IPS DF 19.7 (cell line): ENCODE data around the gene CACNB2.

ENCODE experiments used
- DNase-seq: peaks from one replicate; pipeline ENCODE4 v3.0.0-alpha.2; 2013; ENCODE audit warnings: low read depth, low spot score

CACNB2 gene

GRCh38 chr10:18290651-18291313 is 150.6 kb downstream of the CACNB2 start:
- DNase-seq, result no peak

GRCh38 chr10:18293536-18294510 is 153.6 kb downstream of the CACNB2 start:
- no peak for DNase-seq

- DNase-seq, result no peak
Measured at GRCh38 chr10:18294633-18295032, 154.4 kb downstream of the CACNB2 start.

GRCh38 chr10:18297659-18298058 is 157.4 kb downstream of the CACNB2 start:
- no peak for DNase-seq

GRCh38 chr10:18298256-18298655 is 158.0 kb downstream of the CACNB2 start:
- DNase-seq, result no peak

- no peak for DNase-seq
Measured at GRCh38 chr10:18303851-18304801, 163.9 kb downstream of the CACNB2 start.

GRCh38 chr10:18306031-18306430 is 165.8 kb downstream of the CACNB2 start:
- DNase-seq, result no peak

- no peak for DNase-seq
Measured at GRCh38 chr10:18308600-18308999, 168.4 kb downstream of the CACNB2 start.

GRCh38 chr10:18310761-18311160 is 170.5 kb downstream of the CACNB2 start:
- DNase-seq, result no peak

- no peak for DNase-seq
Measured at GRCh38 chr10:18312374-18313139, 172.3 kb downstream of the CACNB2 start.

- DNase-seq, result no peak
Measured at GRCh38 chr10:18313140-18313530, 172.9 kb downstream of the CACNB2 start.

GRCh38 chr10:18313626-18314025 is 173.4 kb downstream of the CACNB2 start:
- no peak for DNase-seq

GRCh38 chr10:18319628-18320027 is 179.4 kb downstream of the CACNB2 start:
- DNase-seq, result no peak

- no peak for DNase-seq
Measured at GRCh38 chr10:18321371-18321770, 181.1 kb downstream of the CACNB2 start.

- DNase-seq, result no peak
Measured at GRCh38 chr10:18323916-18324315, 183.7 kb downstream of the CACNB2 start.

- no peak for DNase-seq
Measured at GRCh38 chr10:18325410-18325809, 185.2 kb downstream of the CACNB2 start.

- DNase-seq, result no peak
Measured at GRCh38 chr10:18325889-18326531, 185.8 kb downstream of the CACNB2 start.

GRCh38 chr10:18328941-18329340 is 188.7 kb downstream of the CACNB2 start:
- DNase-seq, result no peak

GRCh38 chr10:18332048-18332447 is 191.8 kb downstream of the CACNB2 start:
- no peak for DNase-seq

- no peak for DNase-seq
Measured at GRCh38 chr10:18332484-18332883, 192.3 kb downstream of the CACNB2 start.
